ENCODE data around the gene PSMD7. TPM values are rescaled to one million over a fixed set of nuclear protein-coding genes. Genes with fewer than 3 reads are reported as not detected.

The PSMD7 gene
- total and polyA plus RNA-seq, 4 experiments from 2014 or later: 67.0 to 142 (median 89.9) TPM

GRCh38 chr16:74304835-74305176 lies 8.2 kb downstream of the PSMD7 start:
- intact Hi-C loops (cut with micrococcal nuclease): no loop called here
- Histone ChIP-seq H3K4me3 (ENCODE audit: low read length in 2 of 2) (no peak overlapping the region), H3K27ac (ENCODE audit: low read depth, low read length) (no peak overlapping the region), H3K36me3 (ENCODE audit: insufficient read depth, low read length) (peaks cover 74% of the 10 kb centered on the region), H3K9me3 (ENCODE audit: control insufficient read depth in 1 of 2, low read length in 2 of 2) (no peaks in the 10 kb centered on the region), H3K4me1 (ENCODE audit: insufficient read depth, low read length) (no peaks in the 10 kb centered on the region), H3K27me3 (ENCODE audit: insufficient read depth, low read length) (no peaks in the 10 kb centered on the region)
- ChIA-PET CTCF (ENCODE audit: partially characterized antibody) (interaction anchor here (0.6 to 2.1 kb wide), 4 partner anchors 13 to 979 kb away, joined by 3 to 5 read pairs (median 3); no protein-coding TSS in a partner anchor), POLR2A (ENCODE audit: partially characterized antibody) (interaction anchor here (0.9 kb wide), 1 partner anchor 63 kb away, joined by 3 read pairs; no protein-coding TSS in a partner anchor)
- no peaks in the 10 kb centered on the region for H3K27me3 Mint-ChIP-seq
- H3K27ac Mint-ChIP-seq: peak overlapping the region in 1 of 7 donors; percentile 30
- H3K4me3 Mint-ChIP-seq: no peak overlapping the region
- H3K4me1 Mint-ChIP-seq: peaks cover 1 to 9% (median 6%) of the 10 kb centered on the region in 4 donors
- H3K9me3 Mint-ChIP-seq: no peaks in the 10 kb centered on the region
- peaks cover 45 to 72% of the 10 kb centered on the region in 2 donors for H3K36me3 Mint-ChIP-seq
- DNase-seq: no peak

- no peak overlapping the region for H3K4me3 ChIP-seq (ENCODE audit: low read length in 2 of 2)
- no peak overlapping the region for H3K27ac ChIP-seq (ENCODE audit: low read depth, low read length)
- peaks cover 69% of the 10 kb centered on the region for H3K36me3 ChIP-seq (ENCODE audit: insufficient read depth, low read length)
- intact Hi-C loops (cut with micrococcal nuclease): no loop called here
- H3K27me3 ChIP-seq (ENCODE audit: insufficient read depth, low read length): no peaks in the 10 kb centered on the region
- Mint-ChIP-seq H3K9me3 (peaks cover 0 to 1% (median 0%) of the 10 kb centered on the region in 8 donors), H3K27ac (peak overlapping the region in 2 of 7 donors; percentile 1 to 19), H3K4me1 (peaks cover 2 to 4% (median 3%) of the 10 kb centered on the region in 4 donors), H3K27me3 (no peaks in the 10 kb centered on the region), H3K4me3 (no peak overlapping the region), H3K36me3 (peaks cover 40 to 69% of the 10 kb centered on the region in 2 donors)
- ChIA-PET CTCF (ENCODE audit: partially characterized antibody) (interaction anchor here (0.9 to 2.1 kb wide), 4 partner anchors 8 to 67 kb away, joined by 3 to 5 read pairs (median 4); partner anchors contain the start of gene PSMD7), POLR2A (ENCODE audit: partially characterized antibody) (interaction anchor here (0.9 to 2.4 kb wide), 2 partner anchors 8 to 62 kb away, joined by 3 to 19 read pairs; partner anchors contain the start of gene PSMD7)
- no peak for DNase-seq
- no peaks in the 10 kb centered on the region for H3K9me3 ChIP-seq (ENCODE audit: control insufficient read depth in 1 of 2, low read length in 2 of 2)
- H3K4me1 ChIP-seq (ENCODE audit: insufficient read depth, low read length): no peaks in the 10 kb centered on the region
Observed at GRCh38 chr16:74305281-74305680, 8.7 kb downstream of the PSMD7 start.

GRCh38 chr16:74305978-74306784 lies 9.6 kb downstream of the PSMD7 start:
- Histone ChIP-seq H3K4me1 (ENCODE audit: insufficient read depth, low read length) (no peaks in the 10 kb centered on the region), H3K27ac (ENCODE audit: low read depth, low read length) (no peak overlapping the region), H3K27me3 (ENCODE audit: insufficient read depth, low read length) (no peaks in the 10 kb centered on the region), H3K36me3 (ENCODE audit: insufficient read depth, low read length) (peaks cover 60% of the 10 kb centered on the region), H3K4me3 (ENCODE audit: low read length in 2 of 2) (no peak overlapping the region), H3K9me3 (ENCODE audit: control insufficient read depth in 1 of 2, low read length in 2 of 2) (no peaks in the 10 kb centered on the region)
- no peak for DNase-seq
- intact Hi-C loops (cut with micrococcal nuclease): no loop called here
- Mint-ChIP-seq H3K36me3 (peaks cover 34 to 61% of the 10 kb centered on the region in 2 donors), H3K27me3 (no peaks in the 10 kb centered on the region), H3K4me3 (no peak overlapping the region), H3K27ac (peak overlapping the region in 5 of 7 donors; percentile 17 to 73 (median 24)), H3K9me3 (peaks cover 0 to 1% (median 0%) of the 10 kb centered on the region in 8 donors), H3K4me1 (peaks cover under 1 to 3% (median 2%) of the 10 kb centered on the region in 4 donors)
- CTCF ChIA-PET (ENCODE audit: partially characterized antibody): interaction anchor here (0.9 to 2.1 kb wide), 2 partner anchors 9 to 15 kb away, joined by 4 to 5 read pairs; partner anchors contain the start of gene PSMD7
- POLR2A ChIA-PET (ENCODE audit: partially characterized antibody): interaction anchor here (2.4 kb wide), 1 partner anchor 9 kb away, joined by 19 read pairs; the partner anchor contains the start of gene PSMD7

- peaks cover 23 to 51% of the 10 kb centered on the region in 2 donors for H3K36me3 Mint-ChIP-seq
- H3K4me3 Mint-ChIP-seq: no peak overlapping the region
- H3K27me3 ChIP-seq (ENCODE audit: insufficient read depth, low read length): no peaks in the 10 kb centered on the region
- peaks cover 0 to 3% (median 1%) of the 10 kb centered on the region in 4 donors for H3K4me1 Mint-ChIP-seq
- POLR2A ChIA-PET (ENCODE audit: partially characterized antibody): interaction anchor here (1.8 to 2.4 kb wide), 2 partner anchors 9 to 10 kb away, joined by 6 to 19 read pairs; partner anchors contain the start of gene PSMD7
- no peaks in the 10 kb centered on the region for H3K27me3 Mint-ChIP-seq
- H3K4me3 ChIP-seq (ENCODE audit: low read length in 2 of 2): no peak overlapping the region
- CTCF ChIA-PET (ENCODE audit: partially characterized antibody): interaction anchor here (1.1 to 3.3 kb wide), 2 partner anchors 10 to 18 kb away, joined by 3 to 21 read pairs; partner anchors contain the start of gene PSMD7
- peaks cover 0 to 1% (median 0%) of the 10 kb centered on the region in 8 donors for H3K9me3 Mint-ChIP-seq
- intact Hi-C loops (cut with micrococcal nuclease): no loop called here
- H3K36me3 ChIP-seq (ENCODE audit: insufficient read depth, low read length): peaks cover 48% of the 10 kb centered on the region
- H3K27ac ChIP-seq (ENCODE audit: low read depth, low read length): no peak overlapping the region
- peak overlapping the region in 3 of 7 donors; percentile 32 to 79 (median 47) for H3K27ac Mint-ChIP-seq
- H3K9me3 ChIP-seq (ENCODE audit: control insufficient read depth in 1 of 2, low read length in 2 of 2): no peaks in the 10 kb centered on the region
- no peaks in the 10 kb centered on the region for H3K4me1 ChIP-seq (ENCODE audit: insufficient read depth, low read length)
- DNase-seq: no peak
Observed at GRCh38 chr16:74307383-74307782, 10.8 kb downstream of the PSMD7 start.

- no peaks in the 10 kb centered on the region for H3K27me3 ChIP-seq (ENCODE audit: insufficient read depth, low read length)
- Mint-ChIP-seq H3K4me3 (no peak overlapping the region), H3K9me3 (peaks cover 0 to 1% (median 0%) of the 10 kb centered on the region in 8 donors), H3K27me3 (no peaks in the 10 kb centered on the region), H3K4me1 (peaks cover 0 to 3% (median 1%) of the 10 kb centered on the region in 4 donors), H3K27ac (peak overlapping the region in 2 of 7 donors; percentile 31 to 88), H3K36me3 (peaks cover 25 to 27% of the 10 kb centered on the region in 2 donors)
- CTCF ChIA-PET (ENCODE audit: partially characterized antibody): interaction anchor here (0.8 to 3.3 kb wide), 10 partner anchors 8 to 552 kb away, joined by 3 to 21 read pairs (median 4); partner anchors contain the start of gene PSMD7
- POLR2A ChIA-PET (ENCODE audit: partially characterized antibody): no interaction called here
- H3K4me3 ChIP-seq (ENCODE audit: low read length in 2 of 2): no peak overlapping the region
- H3K27ac ChIP-seq (ENCODE audit: low read depth, low read length): no peak overlapping the region
- intact Hi-C loops (cut with micrococcal nuclease): no loop called here
- no peaks in the 10 kb centered on the region for H3K9me3 ChIP-seq (ENCODE audit: control insufficient read depth in 1 of 2, low read length in 2 of 2)
- DNase-seq: peak in 4 of 5 donors; percentile 21 to 37 (median 25)
- H3K36me3 ChIP-seq (ENCODE audit: insufficient read depth, low read length): peaks cover 21% of the 10 kb centered on the region
- H3K4me1 ChIP-seq (ENCODE audit: insufficient read depth, low read length): no peaks in the 10 kb centered on the region
Observed at GRCh38 chr16:74309789-74310781, 13.5 kb downstream of the PSMD7 start.

- Histone ChIP-seq H3K27ac (ENCODE audit: low read depth, low read length) (no peak overlapping the region), H3K4me3 (ENCODE audit: low read length in 2 of 2) (no peak overlapping the region), H3K9me3 (ENCODE audit: control insufficient read depth in 1 of 2, low read length in 2 of 2) (no peaks in the 10 kb centered on the region), H3K36me3 (ENCODE audit: insufficient read depth, low read length) (no peaks in the 10 kb centered on the region), H3K4me1 (ENCODE audit: insufficient read depth, low read length) (no peaks in the 10 kb centered on the region), H3K27me3 (ENCODE audit: insufficient read depth, low read length) (no peaks in the 10 kb centered on the region)
- Mint-ChIP-seq H3K36me3 (peaks cover 2 to 10% of the 10 kb centered on the region in 2 donors), H3K4me3 (no peak overlapping the region), H3K27me3 (no peaks in the 10 kb centered on the region), H3K27ac (no peak overlapping the region), H3K4me1 (peaks cover 0 to 2% (median 0%) of the 10 kb centered on the region in 4 donors), H3K9me3 (peaks cover 0 to 2% (median 0%) of the 10 kb centered on the region in 8 donors)
- POLR2A ChIA-PET (ENCODE audit: partially characterized antibody): interaction anchor here (1.2 kb wide), 1 partner anchor 18 kb away, joined by 4 read pairs; the partner anchor contains the start of gene PSMD7
- no peak for DNase-seq
- intact Hi-C loops (cut with micrococcal nuclease): no loop called here
- CTCF ChIA-PET (ENCODE audit: partially characterized antibody): interaction anchor here (0.6 kb wide), 1 partner anchor 255 kb away, joined by 3 read pairs; no protein-coding TSS in a partner anchor
Observed at GRCh38 chr16:74315059-74315458, 18.4 kb downstream of the PSMD7 start.
